Activated CD8-positive, alpha-beta memory T cell treated with anti-CD3 and anti-CD28 coated beads, Interleukin-2, amount 50 U/mL, for 4 hours (primary cell): Measurements from ENCODE around the gene C6orf132.
"Not testable (repeated sequence)": the region's sequence is repeated elsewhere in the genome, so short reads cannot be mapped to it uniquely, and the experiment has no call there.

ENCODE experiments used
- DNase-seq: peaks from one replicate; pipeline ENCODE4 v3.0.0-alpha.2; 2020

Gene C6orf132

DNA sequence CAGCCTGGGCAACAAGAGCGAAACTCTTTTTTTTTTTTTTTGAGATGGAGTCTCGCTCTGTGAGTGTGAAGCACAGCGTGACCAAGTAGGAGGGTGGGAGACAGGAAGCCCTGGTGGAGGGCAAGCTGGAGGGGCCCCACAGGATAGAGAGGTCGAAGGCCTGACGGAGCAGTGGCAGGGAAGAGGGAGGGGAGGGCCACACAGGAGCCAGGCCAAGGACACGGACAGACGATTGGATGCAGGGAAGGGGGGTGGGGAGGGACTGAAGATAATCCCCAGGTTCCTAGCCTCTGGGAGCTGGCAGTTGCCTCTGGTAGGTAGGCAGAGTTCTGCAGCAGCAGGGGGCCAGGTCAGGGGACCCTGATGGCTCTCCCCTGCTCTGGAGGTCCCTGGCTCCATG lies 20.0 kb upstream of the C6orf132 start:
- no peak for DNase-seq

DNA sequence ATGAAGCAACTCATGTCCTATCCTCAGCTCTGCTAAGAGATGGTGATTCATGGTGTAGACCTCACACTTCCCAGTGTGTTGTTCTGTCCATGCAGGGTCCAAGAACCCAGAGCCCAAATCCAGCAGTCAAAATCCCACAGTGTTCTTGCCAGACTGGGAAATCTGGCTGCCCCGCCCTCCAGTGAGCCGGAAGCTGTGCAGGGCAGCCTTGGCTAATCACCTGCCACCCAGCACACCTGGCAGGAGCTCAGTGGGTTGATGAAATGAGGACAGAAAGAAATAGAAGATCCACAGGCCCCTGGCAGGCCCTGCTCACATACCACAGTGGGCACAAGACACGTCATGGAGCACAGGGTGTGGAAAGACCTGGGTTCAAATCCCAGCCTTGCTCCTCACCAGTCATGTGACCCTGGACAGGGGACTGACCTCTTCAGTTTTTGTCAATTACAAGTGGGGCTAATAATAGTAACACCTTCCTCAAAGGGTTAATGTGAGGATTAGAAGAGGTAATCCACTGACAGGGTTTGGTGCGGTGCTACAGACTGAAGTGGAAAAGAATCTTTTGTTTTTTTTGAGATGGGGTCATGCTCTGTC lies 17.1 kb upstream of the C6orf132 start:
- no peak for DNase-seq

DNA sequence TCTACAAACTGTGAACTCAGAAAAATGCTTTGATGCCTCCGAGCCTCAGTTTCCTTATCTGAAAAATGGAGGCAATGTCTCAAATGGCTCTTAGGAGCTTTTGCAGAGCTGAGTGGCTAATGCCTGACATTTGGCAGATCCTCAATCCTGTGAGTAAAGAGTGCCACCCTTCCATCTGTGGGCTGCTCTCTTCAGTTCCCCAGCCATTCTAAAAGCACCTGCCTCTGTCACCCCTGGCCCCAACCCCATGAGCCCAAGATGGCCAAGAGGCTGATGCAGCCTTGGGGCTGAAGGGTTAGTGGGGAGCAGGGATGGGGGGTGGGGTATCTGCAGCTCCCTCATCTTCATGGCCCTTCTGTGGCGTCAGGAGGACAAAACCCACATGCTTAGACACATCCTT lies 16.2 kb upstream of the C6orf132 start:
- no peak for DNase-seq

DNA sequence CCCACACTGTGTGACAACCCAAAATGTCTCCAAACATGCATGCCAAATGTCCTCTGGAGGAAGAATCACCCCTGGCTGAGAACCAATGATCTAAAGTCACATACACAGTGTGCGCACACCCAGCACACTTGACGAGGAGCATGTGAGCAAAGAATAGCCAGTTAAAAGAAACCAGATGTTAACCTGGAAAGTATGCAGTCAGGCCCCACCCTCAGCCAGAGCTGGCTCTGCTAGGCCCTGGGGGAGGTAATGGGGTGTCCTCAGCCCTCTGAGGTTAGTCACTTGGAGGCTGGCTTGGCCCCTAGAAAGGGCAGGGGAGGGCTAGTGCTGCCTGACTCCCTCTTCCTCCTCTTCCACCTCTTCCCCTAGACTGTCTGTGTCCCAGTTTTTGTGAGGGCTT lies 15.6 kb upstream of the C6orf132 start:
- DNase-seq = no peak

DNA sequence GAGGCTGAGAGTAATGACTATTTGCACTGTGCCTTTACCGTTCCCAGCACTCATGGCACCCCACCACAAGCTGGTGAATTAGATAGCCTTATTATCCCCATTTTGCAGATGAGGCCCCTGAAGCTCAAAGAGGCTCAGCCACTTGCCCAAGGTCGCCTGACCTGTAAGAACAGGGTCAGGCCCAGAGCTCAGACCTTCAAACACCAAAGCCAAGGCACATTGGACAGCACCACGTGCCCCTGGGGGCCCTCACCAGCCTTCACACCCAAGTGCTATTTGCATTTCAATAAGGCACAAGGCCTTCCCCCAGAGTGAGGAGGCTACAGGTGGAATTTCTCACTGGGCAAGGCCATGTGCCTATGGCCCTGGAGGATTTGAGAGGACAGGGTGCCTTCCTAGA lies 14.2 kb upstream of the C6orf132 start:
- DNase-seq = no peak

DNA sequence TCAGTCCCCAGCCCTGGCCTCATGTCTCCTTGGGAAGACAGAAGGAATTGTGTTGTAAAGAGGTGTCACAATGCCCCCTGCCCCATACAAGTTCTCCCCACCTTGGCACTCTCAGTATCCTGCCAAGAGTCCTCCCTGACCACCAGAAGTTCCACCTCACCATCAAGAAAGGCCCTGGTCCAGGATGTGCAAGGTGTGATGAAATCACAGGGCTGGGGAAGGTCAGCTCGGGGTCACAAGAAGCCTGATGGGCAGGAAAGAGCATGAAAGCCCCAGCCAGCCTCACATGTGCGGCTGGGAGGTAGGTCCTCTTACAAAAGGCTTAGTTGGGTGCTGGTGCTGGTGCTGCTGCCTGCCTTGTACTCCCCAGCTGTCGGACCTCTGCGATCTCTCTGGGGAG lies 12.9 kb upstream of the C6orf132 start:
- no peak for DNase-seq

DNA sequence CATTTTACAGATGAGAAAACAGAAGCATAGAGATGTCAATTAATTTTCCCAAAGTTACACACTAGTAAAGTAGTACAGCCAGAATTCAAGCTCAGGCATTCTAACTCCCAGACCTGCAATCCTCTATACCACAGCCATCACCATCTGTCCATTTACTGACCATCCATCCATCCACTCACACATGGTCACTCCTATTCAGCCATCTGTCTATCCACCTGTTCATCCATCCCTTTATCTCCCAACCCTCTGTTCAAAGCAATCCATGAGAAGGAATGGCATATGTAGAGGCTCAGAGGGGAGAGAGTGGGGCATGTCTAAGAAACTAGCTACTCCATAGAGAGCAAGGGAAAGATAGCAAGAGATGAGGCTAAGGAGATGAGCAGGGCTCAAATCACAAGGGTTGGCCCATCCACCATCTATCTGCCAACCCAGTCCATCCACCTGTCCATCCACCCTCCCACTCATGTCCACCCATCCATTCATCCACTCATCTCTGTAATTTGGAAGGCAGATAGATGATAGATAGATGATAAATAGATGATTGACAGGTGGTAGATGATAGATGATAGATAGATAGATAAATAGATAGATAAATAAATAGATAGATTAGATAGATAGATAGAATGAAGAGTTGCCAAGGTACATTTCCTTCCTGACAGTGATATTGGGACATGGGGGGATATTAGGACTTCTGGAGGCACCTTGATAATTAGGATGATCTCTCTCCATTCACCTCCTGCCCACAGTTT lies 12.2 kb upstream of the C6orf132 start:
- DNase-seq = no peak

DNA sequence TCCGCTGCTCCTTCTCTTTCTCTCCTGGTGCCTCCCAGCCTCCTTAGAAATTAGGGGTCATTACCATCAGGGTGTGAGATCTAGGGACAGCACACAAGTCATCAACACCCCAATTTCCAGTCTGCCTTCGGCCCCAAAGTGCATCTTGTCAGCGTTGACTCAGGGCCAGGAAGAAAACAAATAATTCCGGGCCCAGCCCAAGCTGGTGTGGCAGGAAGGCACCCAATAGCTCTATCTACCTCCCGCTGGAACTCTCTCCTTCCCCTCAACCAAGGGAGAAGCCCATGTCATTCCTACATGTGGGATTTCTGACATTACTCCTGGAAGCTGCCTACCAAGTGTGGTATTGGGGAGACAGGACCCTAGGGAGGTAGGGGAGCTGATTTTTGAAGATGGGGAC lies 11.5 kb upstream of the C6orf132 start:
- DNase-seq = no peak

DNA sequence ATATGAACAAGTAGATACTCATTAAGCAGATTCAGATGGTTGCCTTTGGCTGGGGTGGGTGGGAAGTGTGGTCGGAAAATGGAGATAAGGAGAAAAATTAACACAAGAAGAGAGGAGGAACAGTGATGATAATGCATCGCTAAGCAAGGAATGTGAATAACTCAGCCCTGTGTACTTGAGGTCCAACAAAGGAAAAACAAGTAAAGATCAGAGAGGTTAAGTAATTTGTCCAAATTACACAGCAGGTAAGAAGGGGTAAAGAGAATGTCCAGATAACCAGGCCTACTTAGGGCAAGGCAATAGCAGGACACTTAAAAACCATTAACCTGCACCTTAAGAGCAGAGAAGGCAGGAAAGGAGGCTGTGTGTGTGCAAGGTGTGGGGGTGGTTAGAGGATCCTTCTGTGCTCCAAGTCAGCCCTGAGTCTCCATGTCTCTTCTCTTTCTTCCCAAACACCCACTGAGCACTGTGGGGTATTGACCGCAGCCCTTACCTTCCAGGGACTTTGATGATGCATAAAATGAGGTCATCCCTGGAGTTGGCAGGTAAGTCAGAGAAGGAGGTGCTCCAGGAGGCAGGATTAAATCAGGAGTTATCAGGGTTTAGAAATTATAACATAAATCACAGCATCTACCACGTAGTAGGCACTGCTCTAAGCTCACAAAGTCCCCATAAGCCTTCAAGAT lies 10.3 kb upstream of the C6orf132 start:
- DNase-seq = not testable (repeated sequence)

DNA sequence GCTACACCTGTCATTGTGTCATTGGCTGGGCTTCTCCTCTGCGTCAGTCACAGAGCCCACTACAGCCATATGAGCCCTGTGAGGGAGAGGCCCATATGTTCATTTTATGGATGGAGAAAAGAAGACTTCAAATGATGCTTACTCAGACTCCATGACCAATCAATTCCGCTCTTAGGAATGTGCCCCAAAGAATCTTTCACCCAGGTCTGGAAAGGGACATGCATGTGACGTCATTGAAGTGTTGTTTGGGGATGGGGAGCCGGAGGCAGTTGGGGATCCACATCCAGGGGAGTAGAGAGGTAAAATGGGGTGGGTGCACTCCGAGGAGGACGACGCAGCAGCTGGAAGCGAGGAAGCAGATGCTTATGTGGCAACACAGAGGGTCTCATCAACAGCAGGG lies 9.6 kb upstream of the C6orf132 start:
- DNase-seq = no peak

DNA sequence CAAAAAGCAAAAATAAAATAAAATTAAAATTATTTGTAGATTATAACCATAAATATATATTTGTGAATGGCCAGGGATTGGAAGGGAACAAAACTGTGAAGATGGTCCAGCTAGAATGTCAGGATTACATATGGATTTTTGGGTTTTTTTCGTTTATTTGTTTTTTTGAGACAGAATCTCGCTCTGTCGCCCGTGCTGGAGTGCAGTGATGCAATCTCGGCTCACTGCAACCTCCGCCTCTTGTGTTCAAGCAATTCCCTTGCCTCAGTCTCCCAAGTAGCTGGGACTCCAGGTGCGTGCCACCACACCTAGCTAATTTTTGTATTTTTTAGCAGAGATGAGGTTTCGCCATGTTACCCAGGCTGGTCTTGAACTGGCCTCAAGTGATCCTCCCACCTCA lies 7.8 kb upstream of the C6orf132 start:
- DNase-seq = no peak

DNA sequence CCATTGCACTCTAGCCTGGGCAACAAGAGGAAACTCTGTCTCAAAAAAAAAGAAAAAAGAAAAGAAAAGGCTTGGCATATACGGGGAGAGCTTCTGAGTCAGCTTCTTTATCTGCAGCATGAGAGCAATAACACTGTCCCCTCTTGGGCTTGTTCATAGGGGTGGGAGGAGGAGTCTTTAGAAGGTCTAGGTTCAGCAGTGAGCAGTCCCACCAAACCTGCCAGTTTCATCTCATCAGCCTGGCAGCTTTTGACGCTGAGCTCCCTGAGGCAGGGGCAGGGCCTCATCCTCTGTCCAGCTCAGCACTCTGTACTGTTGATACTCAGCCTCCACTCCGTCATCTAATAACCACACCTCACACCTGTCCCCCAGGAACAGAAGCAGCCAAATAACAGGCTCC lies 5.6 kb upstream of the C6orf132 start:
- no peak for DNase-seq

DNA sequence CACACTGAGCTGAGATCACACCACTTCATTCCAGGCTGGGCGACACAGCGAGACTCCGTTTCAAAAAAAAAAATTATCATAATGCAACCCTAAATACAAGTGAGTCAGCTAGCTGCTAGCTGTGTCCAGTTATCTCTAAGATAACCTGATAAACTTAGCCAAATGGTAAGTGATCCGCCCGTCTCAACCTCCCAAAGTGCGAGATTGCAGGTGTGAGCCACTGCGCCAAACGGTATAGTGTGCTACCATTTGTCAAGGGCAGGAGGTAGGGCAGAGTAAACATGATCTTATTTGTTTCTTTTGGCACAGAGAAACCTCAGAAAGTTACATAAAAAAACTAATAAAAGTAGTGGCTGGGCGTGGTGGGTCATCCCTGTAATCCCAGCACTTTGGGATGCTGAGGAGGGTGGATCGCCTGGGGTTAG lies 4.7 kb upstream of the C6orf132 start:
- no peak for DNase-seq

DNA sequence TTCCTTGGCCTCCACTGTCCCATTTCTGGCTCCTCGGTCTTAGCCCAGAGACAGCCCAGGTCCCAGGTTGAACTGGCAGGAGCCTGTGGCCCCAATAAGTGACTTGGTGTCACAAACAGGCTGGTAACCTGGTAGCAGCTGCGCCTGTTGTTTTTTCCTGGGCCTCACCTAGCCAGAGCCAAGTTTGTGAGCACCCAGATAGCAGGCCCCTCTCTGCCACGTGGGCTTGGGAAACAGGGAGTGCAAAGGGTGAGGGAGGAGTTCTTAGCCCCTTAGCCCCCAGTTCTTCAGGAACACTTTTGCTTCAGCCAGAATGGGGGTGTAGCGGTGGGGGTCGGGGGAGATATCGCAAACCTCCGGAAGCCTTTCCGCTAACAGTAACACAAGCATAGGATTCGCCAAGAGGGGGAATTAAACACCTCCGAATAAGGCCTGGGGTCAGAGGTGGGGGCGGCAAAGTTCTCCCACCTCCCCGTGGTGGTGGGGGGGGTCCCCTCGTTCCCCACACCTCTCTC lies 760 bp downstream of the C6orf132 start:
- DNase-seq = no peak

DNA sequence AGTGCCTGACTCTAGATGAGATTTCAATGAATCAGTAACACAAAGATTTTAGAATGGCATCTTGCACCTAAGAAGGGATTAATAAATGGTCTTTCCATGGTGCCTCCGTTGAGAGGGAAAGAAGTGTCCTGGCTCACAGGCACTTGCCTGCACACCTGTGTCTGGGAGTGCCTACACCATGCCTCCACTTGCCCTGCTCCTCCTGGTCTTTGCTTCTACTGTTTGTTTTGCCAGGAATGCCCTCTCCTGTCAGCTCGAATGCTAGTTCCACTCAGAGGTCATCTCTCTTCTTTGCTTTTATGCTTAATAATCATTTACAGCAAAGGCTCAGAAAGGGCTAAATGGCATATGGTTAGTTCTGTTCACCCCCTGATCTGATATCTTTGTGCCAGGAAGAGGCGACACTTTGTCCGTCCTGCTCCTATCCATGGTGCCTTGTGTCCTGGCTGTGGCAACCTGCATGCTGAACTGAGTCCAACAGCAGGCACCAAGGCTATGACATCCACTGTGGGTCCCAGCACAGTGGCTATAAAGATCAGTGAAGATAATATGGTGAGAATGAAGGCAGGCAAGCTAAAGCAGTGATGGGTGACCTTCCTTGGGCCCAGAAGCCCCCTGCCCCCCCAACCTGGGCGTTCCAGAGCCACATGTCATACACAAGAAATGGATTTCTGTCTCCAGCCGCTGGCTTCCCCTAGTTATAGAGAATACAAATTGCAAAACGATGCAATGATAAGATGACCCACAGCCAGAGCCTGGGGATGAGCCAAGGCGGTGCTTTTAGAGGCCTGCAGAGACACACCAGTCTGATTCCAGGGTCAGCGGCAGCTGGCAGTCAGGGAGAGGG lies 1.4 kb downstream of the C6orf132 start:
- no peak for DNase-seq

DNA sequence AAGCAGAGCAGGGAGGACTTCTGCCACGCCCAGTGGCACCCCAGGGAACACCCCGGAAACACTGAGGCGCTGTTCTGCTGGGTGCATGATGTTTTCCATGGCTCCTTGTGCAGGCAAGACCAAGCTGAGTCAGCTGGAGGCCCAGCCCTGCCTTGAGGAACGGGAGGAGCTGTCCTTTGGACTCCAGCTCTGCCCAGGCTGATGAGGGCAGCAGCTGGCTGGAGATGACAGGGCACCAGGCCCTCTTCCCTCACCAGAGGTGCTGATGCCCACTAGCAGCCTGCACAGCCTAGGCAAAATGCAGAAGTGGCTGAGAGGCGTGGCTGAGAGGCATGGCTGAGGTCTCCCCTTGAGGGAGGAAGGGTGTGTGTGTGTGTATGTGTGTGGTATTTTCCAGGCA lies 2.4 kb downstream of the C6orf132 start:
- no peak for DNase-seq

DNA sequence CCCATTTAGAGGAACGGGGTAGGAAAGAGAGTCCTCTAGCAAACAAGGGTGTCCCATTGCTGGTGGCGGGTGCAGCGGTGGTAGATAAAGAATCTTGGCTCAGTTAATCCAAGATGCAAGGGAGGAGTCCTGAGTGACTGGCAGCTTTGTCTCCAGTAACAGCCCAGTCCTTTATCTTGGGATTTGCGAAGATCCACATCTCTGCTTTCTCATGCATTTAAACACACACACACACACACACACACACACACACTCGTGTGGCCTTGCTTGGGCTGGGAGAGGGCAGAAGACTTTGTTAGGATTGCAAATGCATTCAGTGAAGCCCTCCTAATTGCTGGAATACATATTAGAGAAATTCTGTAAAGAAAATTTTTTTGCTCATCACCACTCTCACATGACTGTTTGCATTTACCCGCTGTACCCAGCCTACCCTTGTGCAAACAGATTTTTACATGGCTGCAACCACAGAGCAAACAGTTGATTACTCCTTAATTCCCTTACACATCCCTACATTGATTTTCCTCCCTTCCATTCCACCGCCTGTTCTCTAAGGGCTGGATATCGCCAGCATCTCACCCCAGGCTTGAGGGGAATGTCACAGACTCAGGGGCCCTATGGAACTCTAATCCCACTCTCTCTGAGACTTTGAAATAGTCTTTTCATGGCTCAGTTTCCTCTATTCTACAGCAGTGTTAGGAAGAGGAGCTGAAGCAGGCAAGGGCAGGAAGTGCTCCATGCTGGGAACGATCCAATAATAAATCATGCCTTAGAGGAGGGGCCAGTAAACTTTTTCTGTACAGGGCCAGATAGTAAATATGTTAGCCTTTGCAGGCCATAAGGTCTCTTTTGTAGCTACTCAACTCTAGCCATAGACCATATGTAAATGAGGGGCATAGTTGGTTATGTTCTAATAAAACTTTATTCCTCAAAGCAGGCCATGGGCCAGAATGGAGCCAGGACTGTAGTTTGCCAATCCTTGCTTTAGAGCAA lies 3.5 kb downstream of the C6orf132 start:
- DNase-seq = no peak

DNA sequence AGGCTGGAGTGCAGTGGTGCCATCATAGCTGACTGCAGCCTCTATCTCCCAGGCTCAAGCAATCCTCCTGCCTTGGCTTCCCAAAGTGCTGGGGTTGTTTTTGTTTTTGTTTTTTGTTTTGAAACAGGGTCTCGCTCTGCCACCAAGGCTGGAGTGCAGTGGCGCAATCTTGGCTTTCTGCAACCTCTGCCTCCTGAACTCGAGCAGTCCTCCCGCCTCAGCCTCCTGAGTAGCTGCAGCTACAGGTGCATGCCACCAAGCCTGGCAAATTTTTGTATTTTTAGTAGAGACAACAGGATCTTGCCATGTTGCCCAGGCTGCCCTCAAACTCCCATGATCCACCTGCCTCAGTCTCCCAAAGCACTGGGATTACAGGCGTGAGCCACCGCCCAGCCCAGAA lies 4.2 kb downstream of the C6orf132 start:
- no peak for DNase-seq

DNA sequence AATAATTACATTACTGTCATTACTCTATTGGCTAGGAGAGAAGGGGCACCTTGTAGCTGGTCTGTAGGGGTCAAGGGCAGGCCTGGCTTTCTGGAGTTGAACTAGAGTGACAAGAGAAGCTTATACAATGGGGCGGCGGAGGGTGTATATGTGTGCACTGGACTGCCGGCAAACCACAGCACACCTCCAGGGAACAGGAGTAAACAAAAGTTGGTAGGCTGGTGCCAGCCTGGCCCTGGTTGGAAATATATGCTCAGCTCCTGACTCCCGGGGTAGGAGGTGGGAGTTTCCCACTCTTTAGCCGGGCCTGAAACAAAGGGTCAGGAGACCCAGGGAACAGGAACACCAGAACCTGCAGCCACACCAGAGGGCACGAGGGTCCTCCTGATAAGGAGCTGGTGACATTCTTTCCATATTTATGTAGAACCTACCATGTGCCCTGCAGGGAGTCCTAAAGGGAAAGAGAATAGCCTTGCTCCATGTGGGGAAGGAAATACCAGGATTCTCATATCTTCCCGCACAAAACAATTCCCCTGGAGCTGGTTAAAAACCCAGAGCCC lies 5.1 kb downstream of the C6orf132 start:
- no peak for DNase-seq

DNA sequence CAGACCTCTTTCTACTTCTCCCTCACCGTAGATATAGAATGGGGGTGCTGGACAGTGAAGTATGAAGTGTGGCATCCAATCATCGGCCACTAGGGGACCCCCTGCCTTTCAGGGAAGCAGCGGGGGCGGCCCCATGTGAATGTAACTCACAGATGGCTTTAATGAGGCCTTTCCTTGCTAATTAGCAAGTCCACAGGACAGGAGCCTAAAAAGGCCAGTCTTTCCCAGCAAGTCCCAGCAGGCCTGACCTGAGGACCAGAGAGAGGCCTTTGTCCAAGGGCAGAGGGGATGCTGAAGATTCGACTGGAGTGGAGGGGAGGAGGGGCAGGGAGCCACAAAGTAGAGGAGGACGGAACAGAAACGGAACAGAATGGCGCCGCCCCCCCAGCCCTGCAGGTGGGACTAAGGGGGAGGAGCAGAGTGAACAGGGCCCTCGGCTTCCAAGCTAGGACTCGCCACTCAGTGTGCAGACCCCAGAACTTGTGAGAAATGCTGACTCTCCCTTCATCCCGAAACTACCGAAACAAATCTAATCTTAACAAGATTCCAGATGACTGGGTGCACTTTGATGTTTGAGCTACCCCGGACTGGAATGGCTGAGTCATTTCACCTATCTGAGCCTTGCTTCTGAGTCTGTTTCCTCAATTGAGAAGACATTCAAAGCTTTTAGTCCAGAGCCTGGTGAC lies 5.8 kb downstream of the C6orf132 start:
- peak; percentile 32 for DNase-seq

DNA sequence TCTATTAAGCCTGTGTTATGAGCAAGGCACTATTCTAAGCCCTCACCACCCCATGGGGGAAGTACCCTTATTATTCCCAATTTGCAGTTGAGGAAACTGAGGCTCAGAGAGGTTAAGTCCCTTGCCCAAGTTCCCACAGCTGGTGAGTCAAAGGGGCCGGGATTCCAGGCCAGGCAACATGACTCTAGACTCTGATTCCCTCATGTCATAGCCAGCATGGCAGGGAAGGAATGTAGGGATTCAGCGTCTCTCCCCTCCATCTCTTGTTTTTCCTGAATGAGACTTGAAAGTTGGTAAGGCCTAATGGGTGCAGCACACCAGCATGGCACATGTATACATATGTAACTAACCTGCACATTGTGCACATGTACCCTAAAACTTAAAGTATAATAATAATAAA lies 6.7 kb downstream of the C6orf132 start:
- no peak for DNase-seq
